Dermis blood vessel endothelial cell (primary cell): ENCODE results near the gene ANKRD34A. TPM values are rescaled to one million over a fixed set of nuclear protein-coding genes. Genes with fewer than 3 reads are reported as not detected.
"Not testable (repeated sequence)": the region's sequence is repeated elsewhere in the genome, so short reads cannot be mapped to it uniquely, and the experiment has no call there.

ENCODE experiments used
- DNase-seq: peaks from one replicate; pipeline ENCODE4 v3.0.0; 2010
- total RNA-seq: library from RNA; depleted of rRNA; stranded (reverse); fragments of >200 nt; gene quantifications from 2 replicates; pipeline ENCODE4 v1.2.3, GENCODE V29; 2014

ANKRD34A gene
- total RNA-seq, 1 donor from 2014 or later = under 0.01 TPM

- DNase-seq = no peak
These were observed 21.5 kb downstream of the ANKRD34A start for GRCh38 chr1:145942871-145943270.

GRCh38 chr1:145942405-145942804 is 22.0 kb downstream of the ANKRD34A start:
- DNase-seq = no peak

- DNase-seq = no peak
These were observed 26.9 kb downstream of the ANKRD34A start for GRCh38 chr1:145937436-145937835.

GRCh38 chr1:145936247-145936646 is 28.1 kb downstream of the ANKRD34A start:
- no peak for DNase-seq

DNA sequence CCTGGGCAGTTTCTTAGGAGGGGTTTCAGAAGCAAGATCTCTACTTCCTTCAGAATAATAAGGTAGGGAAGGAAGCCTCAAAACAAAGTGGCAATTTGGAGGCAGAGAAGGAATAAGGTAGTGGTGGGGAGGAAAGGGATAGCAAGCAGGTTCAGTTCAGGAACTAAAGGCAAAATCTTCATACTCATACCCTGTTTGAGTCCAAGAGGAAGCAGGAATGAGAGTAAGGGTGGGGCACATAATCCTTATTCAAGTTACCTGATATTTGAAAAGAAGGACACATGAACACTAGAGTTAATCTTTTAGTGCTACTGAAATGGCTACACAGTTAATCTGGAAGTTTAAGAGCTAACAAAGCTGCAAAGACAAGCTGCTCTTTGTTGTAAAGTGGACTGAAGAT is 28.7 kb downstream of the ANKRD34A start:
- DNase-seq = no peak

GRCh38 chr1:145932522-145933009 is 31.8 kb downstream of the ANKRD34A start:
- DNase-seq = not testable (repeated sequence)

GRCh38 chr1:145927916-145928643 is 36.3 kb downstream of the ANKRD34A start:
- no peak for DNase-seq

DNA sequence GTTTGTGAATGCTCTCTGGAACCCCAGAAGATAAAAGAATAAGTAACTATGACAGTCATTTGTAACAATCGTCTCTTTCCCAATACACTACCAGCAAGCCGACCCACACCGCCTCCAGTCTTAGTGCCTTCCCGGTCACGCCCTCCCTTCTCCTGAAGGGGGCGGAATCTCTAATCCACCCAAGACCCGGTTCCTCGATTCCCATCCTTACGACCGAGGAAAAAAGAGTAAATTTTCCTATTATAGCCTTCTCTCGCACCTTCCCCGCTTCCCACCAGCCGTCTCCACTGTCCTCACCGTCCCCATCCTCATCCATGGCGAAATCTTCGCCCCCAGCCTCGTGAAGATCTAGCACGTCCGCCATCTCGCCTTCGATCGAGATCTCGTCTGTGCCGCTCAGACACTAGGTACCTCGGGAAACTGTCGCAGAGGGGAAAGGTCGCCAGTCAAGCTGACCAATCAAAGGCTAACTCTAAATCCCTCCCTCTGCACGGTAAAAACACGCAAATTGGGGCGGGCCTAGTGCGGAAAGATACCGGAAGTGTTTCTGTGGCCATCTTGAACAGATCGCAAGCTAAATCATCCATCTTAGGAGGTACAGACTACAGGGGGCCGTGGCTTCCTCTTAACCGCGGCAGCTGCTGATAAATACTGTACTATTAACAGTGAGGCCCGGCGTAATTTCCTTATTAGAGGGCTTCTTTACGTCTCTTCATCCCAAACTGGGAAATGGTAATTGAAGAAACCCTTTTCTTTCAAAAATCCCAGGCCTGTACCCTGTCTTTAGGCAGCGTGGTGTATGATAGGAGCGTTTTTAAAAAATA is 37.1 kb downstream of the ANKRD34A start, which contains the start of gene RBM8A:
TSS of gene RBM8A (minus strand) at position 422 of the 824 bp plus-strand sequence. CDS start at position 364, 58 bp downstream.
- DNase-seq = peak; percentile 99

- DNase-seq = no peak
These were observed 37.7 kb downstream of the ANKRD34A start for GRCh38 chr1:145926686-145927062.

- DNase-seq = no peak
These were observed 42.1 kb downstream of the ANKRD34A start for GRCh38 chr1:145922266-145922665.

- DNase-seq = not testable (repeated sequence)
These were observed 44.1 kb downstream of the ANKRD34A start for GRCh38 chr1:145920297-145920696.

GRCh38 chr1:145918992-145919939 is 45.1 kb downstream of the ANKRD34A start:
- DNase-seq = peak; percentile 66

GRCh38 chr1:145918144-145918991 is 46.0 kb downstream of the ANKRD34A start, which contains the start of gene PEX11B:
TSS of gene PEX11B (minus strand) at chr1:145918717. CDS start at chr1:145918688, 29 bp downstream.
- peak; percentile 98 for DNase-seq

GRCh38 chr1:145917595-145917994 is 46.8 kb downstream of the ANKRD34A start:
- DNase-seq = no peak

- no peak for DNase-seq
These were observed 47.6 kb downstream of the ANKRD34A start for GRCh38 chr1:145916745-145917144.

GRCh38 chr1:145912128-145912641 is 52.2 kb downstream of the ANKRD34A start:
- DNase-seq = no peak

Other genes starting within 250 kb of the ANKRD34A start
- gene CD160, start 245.1 kb downstream of the ANKRD34A start, total RNA-seq = not detected in 2 replicates
- 13.9 and 15.3 TPM in 2 replicates for gene RNF115, start 140.5 kb downstream of the ANKRD34A start, total RNA-seq
- 27.5 and 29.3 TPM in 2 replicates for gene POLR3C, start 140.4 kb downstream of the ANKRD34A start, total RNA-seq
- gene NUDT17, start 118.9 kb downstream of the ANKRD34A start, total RNA-seq = 2.4 TPM in 2 replicates
- 6.1 and 10.7 TPM in 2 replicates for gene PIAS3, start 105.5 kb downstream of the ANKRD34A start, total RNA-seq
- 0.09 and 0.17 TPM in 2 replicates for gene ANKRD35, start 78.7 kb downstream of the ANKRD34A start, total RNA-seq
- gene ITGA10, start 54.5 kb downstream of the ANKRD34A start, total RNA-seq = 3.9 and 4.6 TPM in 2 replicates
- 34.0 and 41.4 TPM in 2 replicates for gene PEX11B, start 45.9 kb downstream of the ANKRD34A start, total RNA-seq
- gene RBM8A, start 37.1 kb downstream of the ANKRD34A start, total RNA-seq = 187 and 192 TPM in 2 replicates
- 21.1 and 29.7 TPM in 2 replicates for gene LIX1L, start 6.6 kb downstream of the ANKRD34A start, total RNA-seq
- 17.1 and 17.2 TPM in 2 replicates for gene POLR3GL, start 115 bp upstream of the ANKRD34A start, total RNA-seq
- gene TXNIP, start 32.0 kb upstream of the ANKRD34A start, total RNA-seq = 108 and 151 TPM in 2 replicates
- not detected in 2 replicates for gene HJV, start 57.2 kb upstream of the ANKRD34A start, total RNA-seq
- 0.28 and 0.34 TPM in 2 replicates for gene NBPF10, start 180.2 kb upstream of the ANKRD34A start, total RNA-seq